HCT116 (cell line): ENCODE data around the gene GNAI2. TPM values are rescaled to one million over a fixed set of nuclear protein-coding genes. Genes with fewer than 3 reads are reported as not detected.

Experiments
- ATAC-seq: fragments of 200-7000 bp; cut with Tn5 transposase; 2 replicates; pipeline ENCODE4 v1.9.1; 2020; ENCODE audit warnings: mild to moderate bottlenecking, moderate library complexity
- BruUV-seq: library from RNA; stranded (reverse); fragments of 400-500 nt; replicated peaks from 2 replicates; lab custom pipeline; 2021; lab: Mats Ljungman, UMichigan
- CTCF ChIA-PET: fragments of 300-600 bp; sonication (Branson Sonifier 250); formaldehyde crosslinking; loops from one replicate; lab custom pipeline; 2021; ENCODE audit warnings: antibody characterized with exemption; lab: Charles Lee
- POLR2A ChIA-PET: fragments of 300-600, 350-600 bp; sonication (Branson Sonifier 250); formaldehyde crosslinking; loops from one replicate; lab custom pipeline; 2021; ENCODE audit warnings: antibody characterized with exemption; lab: Charles Lee
- RAD21 ChIA-PET, 2 experiments: fragments of 300-600 bp; sonication (Branson Sonifier 250); formaldehyde crosslinking; loops; one replicate each; lab custom pipeline; 2023; ENCODE audit warnings: low total read pairs in 2 of 2; ENCODE audit not compliant: uncharacterized antibody in 2 of 2, unreplicated experiment in 2 of 2, low non-redundant PET in 1 of 2; lab: Charles Lee
- DNase-seq: peaks from one replicate; pipeline ENCODE4 v3.0.0-alpha.2; 2010; ENCODE audit warnings: low read depth, low spot score
- H2AFZ ChIP-seq: fragments of 200-600 bp; shearing (Covaris generic), sonication (generic); 2 replicates; pipeline ENCODE4 v1.6.1; 2017; ENCODE audit warnings: low read depth, mixed run types, mixed read lengths, antibody characterized with exemption, low read length; ENCODE audit not compliant: poor library complexity, severe bottlenecking
- H3K27ac ChIP-seq: 2 replicates; pipeline ENCODE4 v1.5.1; 2012; ENCODE audit warnings: low read depth, low read length
- H3K27me3 ChIP-seq: fragments of 200-600 bp; sonication (generic); 2 replicates; pipeline ENCODE4 v1.6.1; 2016; ENCODE audit warnings: mixed run types, low read length, mixed read lengths; ENCODE audit not compliant: insufficient read depth
- H3K36me3 ChIP-seq, 2 experiments: fragments of 200-500 bp in 1 of 2; fragments of 200-600 bp in 1 of 2; sonication (Bioruptor generic) in 1 of 2; sonication (generic) in 1 of 2; 2 replicates each; pipeline versions ENCODE4 v1.5.1 to v1.6.1; 2014 to 2016; ENCODE audit warnings: low read length in 2 of 2, inconsistent platforms in 1 of 2, mixed read lengths in 1 of 2, mixed run types in 1 of 2; ENCODE audit not compliant: insufficient read depth in 2 of 2, control insufficient read depth in 1 of 2
- H3K4me1 ChIP-seq, 2 experiments: fragments of 200-600 bp in 1 of 2; sonication (generic) in 1 of 2; 2 replicates each; pipeline versions ENCODE4 v1.5.1 to v1.6.1; 2012 to 2017; ENCODE audit warnings: low read length in 2 of 2, inconsistent platforms in 1 of 2, mild to moderate bottlenecking in 1 of 2, mixed read lengths in 1 of 2, mixed run types in 1 of 2, moderate library complexity in 1 of 2; ENCODE audit not compliant: insufficient read depth in 2 of 2, control insufficient read depth in 1 of 2
- H3K4me2 ChIP-seq: fragments of 200-600 bp; sonication (generic); 2 replicates; pipeline ENCODE4 v1.6.1; 2017; ENCODE audit warnings: mixed run types, low read length, mixed read lengths
- H3K4me3 ChIP-seq, 2 experiments: fragments of 200-600 bp in 1 of 2; sonication (generic) in 1 of 2; replicated peaks in 1 of 2; 2 replicates each; pipeline ENCODE4 v1.5.1; 2011 to 2016; ENCODE audit warnings: low read length in 2 of 2, control low read depth in 1 of 2, low read depth in 1 of 2, mild to moderate bottlenecking in 1 of 2, mixed read lengths in 1 of 2, mixed run types in 1 of 2
- H3K79me2 ChIP-seq: fragments of 200-600 bp; sonication (generic); 2 replicates; pipeline ENCODE4 v1.6.1; 2017; ENCODE audit warnings: mild to moderate bottlenecking, mixed run types, low read length, moderate library complexity, mixed read lengths; ENCODE audit not compliant: insufficient read depth
- H3K9ac ChIP-seq: fragments of 200-600 bp; sonication (generic); 2 replicates; pipeline ENCODE4 v1.6.1; 2016; ENCODE audit warnings: low read length, mixed read lengths
- H3K9me2 ChIP-seq: fragments of 200-600 bp; sonication (generic), shearing (Covaris generic); 2 replicates; pipeline ENCODE4 v1.6.1; 2017; ENCODE audit warnings: mixed run types, mild to moderate bottlenecking, moderate library complexity; ENCODE audit not compliant: insufficient read depth
- H3K9me3 ChIP-seq, 2 experiments: fragments of 200-500 bp in 1 of 2; fragments of 200-600 bp in 1 of 2; sonication (Bioruptor generic) in 1 of 2; sonication (generic) in 1 of 2; 2 replicates each; pipeline ENCODE4 v1.6.1; 2014 to 2017; ENCODE audit warnings: low read length in 2 of 2, mixed read lengths in 2 of 2, inconsistent platforms in 1 of 2, low read depth in 1 of 2, mild to moderate bottlenecking in 1 of 2, mixed run types in 1 of 2, moderate library complexity in 1 of 2; ENCODE audit not compliant: control insufficient read depth in 1 of 2, insufficient read depth in 1 of 2
- H4K20me1 ChIP-seq: fragments of 200-600 bp; sonication (generic), shearing (Covaris generic); 2 replicates; pipeline ENCODE4 v1.6.1; 2017; ENCODE audit warnings: mixed run types, mild to moderate bottlenecking, moderate library complexity; ENCODE audit not compliant: insufficient read depth
- ELF1 ChIP-seq: IDR thresholded peaks from 2 replicates; pipeline ENCODE4 v1.6.1; 2012; ENCODE audit warnings: low read depth, borderline replicate concordance
- MAX ChIP-seq: IDR thresholded peaks from 2 replicates; pipeline ENCODE4 v1.6.1; 2012
- SIN3A ChIP-seq: IDR thresholded peaks from 2 replicates; pipeline ENCODE4 v1.6.1; 2012; ENCODE audit warnings: low read depth
- TCF7L2 ChIP-seq: IDR thresholded peaks from 2 replicates; pipeline ENCODE4 v1.7.0; 2011; ENCODE audit warnings: borderline replicate concordance, inconsistent platforms; ENCODE audit not compliant: insufficient read depth, insufficient read length; ENCODE audit errors: extremely low read depth
- intact Hi-C: fragments of 100-400 bp; cut with micrococcal nuclease; formaldehyde crosslinking; loops from 2 replicates; pipeline ENCODE4 v1.10.0; 2022
- total RNA-seq: library from RNA; stranded (reverse); gene quantifications from one replicate; pipeline ENCODE4 v1.2.1, GENCODE V29; 2021; ENCODE audit not compliant: unreplicated experiment
- TF ChIP-seq, protein P1 (sequence below): IDR thresholded peaks from 2 replicates; pipeline ENCODE4 v1.6.1; 2012; ENCODE audit warnings: low read depth

GNAI2 gene
- total RNA-seq, 1 experiment from 2014 or later = 170 TPM

- Histone ChIP-seq H2AFZ (no peak overlapping the region), H3K4me3 (peak overlapping the region; percentile 59 to 64), H4K20me1 (no peaks in the 10 kb centered on the region), H3K9ac (peak overlapping the region; percentile 84), H3K9me2 (no peaks in the 10 kb centered on the region), H3K27me3 (no peaks in the 10 kb centered on the region), H3K4me2 (peak overlapping the region; percentile 92), H3K9me3 (no peaks in the 10 kb centered on the region), H3K4me1 (peaks cover 42 to 67% of the 10 kb centered on the region in 2 experiments), H3K27ac (peak overlapping the region; percentile 77), H3K79me2 (no peaks in the 10 kb centered on the region), H3K36me3 (peaks cover 11 to 15% of the 10 kb centered on the region in 2 experiments; a peak in 3 of 4 replicates)
- RAD21 ChIA-PET = interaction anchor here in 1 of 2 experiments (1.1 kb wide), 1 partner anchor 60 kb away, joined by 4 read pairs; no protein-coding TSS in a partner anchor
- CTCF ChIA-PET = interaction anchor here (1.2 to 3.2 kb wide), 6 partner anchors 10 to 63 kb away, joined by 4 to 27 read pairs (median 12); partner anchors contain the start of gene GNAI2
- intact Hi-C loops = loop anchor here (2.0 kb wide), 1 partner anchor 64 kb away; no protein-coding TSS in a partner anchor
- TF ChIP-seq ELF1 = no peak
- TF ChIP-seq SIN3A = no peak
- no peak for TF ChIP-seq MAX
- TF ChIP-seq TCF7L2 = no peak
- TF ChIP-seq, protein P1, sequence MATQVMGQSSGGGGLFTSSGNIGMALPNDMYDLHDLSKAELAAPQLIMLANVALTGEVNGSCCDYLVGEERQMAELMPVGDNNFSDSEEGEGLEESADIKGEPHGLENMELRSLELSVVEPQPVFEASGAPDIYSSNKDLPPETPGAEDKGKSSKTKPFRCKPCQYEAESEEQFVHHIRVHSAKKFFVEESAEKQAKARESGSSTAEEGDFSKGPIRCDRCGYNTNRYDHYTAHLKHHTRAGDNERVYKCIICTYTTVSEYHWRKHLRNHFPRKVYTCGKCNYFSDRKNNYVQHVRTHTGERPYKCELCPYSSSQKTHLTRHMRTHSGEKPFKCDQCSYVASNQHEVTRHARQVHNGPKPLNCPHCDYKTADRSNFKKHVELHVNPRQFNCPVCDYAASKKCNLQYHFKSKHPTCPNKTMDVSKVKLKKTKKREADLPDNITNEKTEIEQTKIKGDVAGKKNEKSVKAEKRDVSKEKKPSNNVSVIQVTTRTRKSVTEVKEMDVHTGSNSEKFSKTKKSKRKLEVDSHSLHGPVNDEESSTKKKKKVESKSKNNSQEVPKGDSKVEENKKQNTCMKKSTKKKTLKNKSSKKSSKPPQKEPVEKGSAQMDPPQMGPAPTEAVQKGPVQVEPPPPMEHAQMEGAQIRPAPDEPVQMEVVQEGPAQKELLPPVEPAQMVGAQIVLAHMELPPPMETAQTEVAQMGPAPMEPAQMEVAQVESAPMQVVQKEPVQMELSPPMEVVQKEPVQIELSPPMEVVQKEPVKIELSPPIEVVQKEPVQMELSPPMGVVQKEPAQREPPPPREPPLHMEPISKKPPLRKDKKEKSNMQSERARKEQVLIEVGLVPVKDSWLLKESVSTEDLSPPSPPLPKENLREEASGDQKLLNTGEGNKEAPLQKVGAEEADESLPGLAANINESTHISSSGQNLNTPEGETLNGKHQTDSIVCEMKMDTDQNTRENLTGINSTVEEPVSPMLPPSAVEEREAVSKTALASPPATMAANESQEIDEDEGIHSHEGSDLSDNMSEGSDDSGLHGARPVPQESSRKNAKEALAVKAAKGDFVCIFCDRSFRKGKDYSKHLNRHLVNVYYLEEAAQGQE = no peak
- no peak for ATAC-seq
- POLR2A ChIA-PET = interaction anchor here (1.4 to 2.0 kb wide), 3 partner anchors 11 to 26 kb away, joined by 3 to 8 read pairs (median 8); partner anchors contain the start of gene GNAI2
- BruUV-seq = no TSS peak
- DNase-seq = no peak
Measured at GRCh38 chr3:50260942-50261441, 25.0 kb downstream of the GNAI2 start.
